Neural cell (in vitro differentiated cells): ENCODE measurements around the gene NET1. TPM values are rescaled to one million over a fixed set of nuclear protein-coding genes. Genes with fewer than 3 reads are reported as not detected.

ENCODE experiments used
- H2AFZ ChIP-seq: fragments of 200-600, 300-800 bp; sonication (generic), shearing (Covaris generic); 2 replicates; pipeline ENCODE4 v1.6.0; 2014; ENCODE audit warnings: low read depth, mild to moderate bottlenecking, antibody characterized with exemption, low read length, moderate library complexity
- H3F3A ChIP-seq: fragments of 200-600 bp; shearing (Covaris generic); 2 replicates; pipeline ENCODE4 v1.6.1; 2016; ENCODE audit warnings: mild to moderate bottlenecking, moderate library complexity, mixed read lengths, antibody characterized with exemption, low read length; ENCODE audit not compliant: insufficient read depth, poor library complexity, severe bottlenecking
- H3K27ac ChIP-seq: fragments of 200-600, 300-800 bp; sonication (generic), shearing (Covaris generic); 2 replicates; pipeline ENCODE4 v1.5.1; 2014; ENCODE audit warnings: mild to moderate bottlenecking, low read length, moderate library complexity
- H3K27me3 ChIP-seq: fragments of 300-800, 200-600 bp; sonication (generic), shearing (Covaris generic); 2 replicates; pipeline ENCODE4 v1.6.0; 2014; ENCODE audit warnings: mild to moderate bottlenecking, low read depth, low read length, moderate library complexity; ENCODE audit not compliant: insufficient read depth
- H3K36me3 ChIP-seq: fragments of 300-800, 200-600 bp; sonication (generic), shearing (Covaris generic); 2 replicates; pipeline ENCODE4 v1.5.1; 2014; ENCODE audit warnings: mild to moderate bottlenecking, antibody characterized with exemption, low read length, moderate library complexity; ENCODE audit not compliant: insufficient read depth
- H3K4me2 ChIP-seq: fragments of 300-800, 200-600 bp; sonication (generic), shearing (Covaris generic); 2 replicates; pipeline ENCODE4 v1.6.0; 2014; ENCODE audit warnings: mild to moderate bottlenecking, low read length
- H3K4me3 ChIP-seq: fragments of 300-800, 200-600 bp; sonication (generic), shearing (Covaris generic); 2 replicates; pipeline ENCODE4 v1.5.1; 2014; ENCODE audit warnings: mild to moderate bottlenecking, low read length, moderate library complexity
- H3K79me2 ChIP-seq: fragments of 200-600 bp; shearing (Covaris generic); replicated peaks from 2 replicates; pipeline ENCODE4 v1.6.0; 2014; ENCODE audit warnings: mild to moderate bottlenecking, low read length, moderate library complexity; ENCODE audit not compliant: insufficient read depth
- H3K9ac ChIP-seq: fragments of 300-800, 200-600 bp; sonication (generic), shearing (Covaris generic); 2 replicates; pipeline ENCODE4 v1.6.1; 2016; ENCODE audit warnings: mild to moderate bottlenecking, low read length, mixed read lengths
- H3K9me2 ChIP-seq: fragments of 200-600 bp; shearing (Covaris generic); 2 replicates; pipeline ENCODE4 v1.6.1; 2016; ENCODE audit warnings: mild to moderate bottlenecking, low read length, mixed read lengths; ENCODE audit not compliant: insufficient read depth
- H3K9me3 ChIP-seq: fragments of 200-600, 300-800 bp; sonication (generic), shearing (Covaris generic); 2 replicates; pipeline ENCODE4 v1.6.1; 2016; ENCODE audit warnings: mild to moderate bottlenecking, mixed run types, low read length, moderate library complexity, mixed read lengths
- H4K20me1 ChIP-seq: fragments of 200-600 bp; shearing (Covaris generic); 2 replicates; pipeline ENCODE4 v1.6.1; 2016; ENCODE audit warnings: mild to moderate bottlenecking, mixed run types; ENCODE audit not compliant: insufficient read depth
- EP300 ChIP-seq: fragments of 450-650 bp; conservative IDR thresholded peaks from 2 replicates; pipeline ENCODE4 v1.6.1; 2014; ENCODE audit warnings: antibody characterized with exemption, mild to moderate bottlenecking, moderate library complexity; ENCODE audit not compliant: poor library complexity, severe bottlenecking
- EZH2 ChIP-seq: fragments of 200-600, 300-800 bp; shearing (Covaris generic), sonication (generic); IDR thresholded peaks from 2 replicates; pipeline ENCODE4 v1.6.1; 2014; ENCODE audit warnings: antibody characterized with exemption, low read length, borderline replicate concordance, mild to moderate bottlenecking; ENCODE audit not compliant: insufficient read depth, poor library complexity, severe bottlenecking
- MXI1 ChIP-seq: fragments of 450-650 bp; conservative IDR thresholded peaks from 2 replicates; pipeline ENCODE4 v1.6.1; 2014; ENCODE audit warnings: antibody characterized with exemption, mild to moderate bottlenecking; ENCODE audit not compliant: poor library complexity, severe bottlenecking
- POLR2AphosphoS5 ChIP-seq: IDR thresholded peaks from 2 replicates; pipeline ENCODE4 v1.6.1; 2012
- RAD21 ChIP-seq: fragments of 450-650 bp; conservative IDR thresholded peaks from 2 replicates; pipeline ENCODE4 v1.6.1; 2014; ENCODE audit warnings: antibody characterized with exemption, mild to moderate bottlenecking, moderate library complexity
- SMC3 ChIP-seq: fragments of 450-650 bp; conservative IDR thresholded peaks from 2 replicates; pipeline ENCODE4 v1.6.1; 2014; ENCODE audit warnings: antibody characterized with exemption, mild to moderate bottlenecking, moderate library complexity; ENCODE audit not compliant: poor library complexity
- TAF1 ChIP-seq: IDR thresholded peaks from 2 replicates; pipeline ENCODE4 v1.6.1; 2012; ENCODE audit warnings: low read depth
- polyA plus RNA-seq: library from polyadenylated mRNA; depleted of rRNA; stranded (reverse); fragments of >200 nt; gene quantifications from 2 replicates; pipeline ENCODE4 v1.2.3, GENCODE V29; 2014
- TF ChIP-seq, protein P1 (sequence below): IDR thresholded peaks from 2 replicates; pipeline ENCODE4 v1.6.1; 2012; ENCODE audit warnings: borderline replicate concordance
- TF ChIP-seq, protein P2 (sequence below): fragments of 450-650 bp; IDR thresholded peaks from 2 replicates; pipeline ENCODE4 v1.5.1; 2014; ENCODE audit warnings: antibody characterized with exemption, mild to moderate bottlenecking, moderate library complexity; ENCODE audit not compliant: poor library complexity, severe bottlenecking

The NET1 gene
- polyA plus RNA-seq, 1 donor from 2014 or later = 8.0 TPM

DNA sequence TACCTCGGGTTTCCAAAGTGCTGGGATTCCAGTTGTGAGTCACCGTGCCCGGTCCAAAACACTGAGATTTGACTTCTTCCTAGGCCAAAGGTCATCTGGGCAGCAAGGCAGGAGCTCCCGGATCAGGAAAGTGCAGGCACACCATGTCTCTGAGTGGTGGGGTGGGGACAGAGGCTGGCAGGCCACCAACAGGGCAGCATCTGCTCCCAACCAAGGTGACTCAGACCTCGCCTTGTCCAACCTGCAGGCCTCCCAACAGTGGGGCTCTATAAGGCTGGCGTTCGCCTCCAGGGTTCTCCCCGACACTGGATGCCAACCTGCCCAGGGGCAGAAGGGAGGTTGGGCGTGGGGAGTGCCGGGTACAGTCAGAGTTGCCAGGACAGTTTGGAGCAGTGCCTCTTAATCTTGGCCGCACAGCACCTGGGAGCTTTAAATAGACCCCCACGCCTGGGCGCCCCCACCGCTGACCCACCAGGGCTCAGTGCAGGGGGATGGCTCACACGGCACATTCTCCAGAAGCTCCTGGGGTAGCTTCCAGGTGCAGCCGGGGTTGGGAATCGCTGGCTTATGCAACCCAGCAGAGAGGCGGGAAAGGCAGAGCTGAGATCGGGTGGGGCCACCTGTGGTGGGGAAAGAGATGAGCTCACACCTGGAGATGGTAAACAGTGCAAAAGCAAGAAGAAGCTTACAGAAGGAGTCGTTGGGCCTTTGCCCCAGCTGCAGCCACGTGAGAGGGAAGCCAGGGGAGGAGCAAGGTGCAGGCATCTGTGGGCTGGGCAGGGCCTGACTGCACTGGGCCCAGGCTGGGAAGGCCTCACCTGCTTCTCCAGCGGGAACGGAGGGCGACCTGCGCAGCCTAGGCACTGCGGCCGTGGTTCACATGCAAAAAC is 76.2 kb downstream of the NET1 start:
- H3K4me3 ChIP-seq = no peak overlapping the region
- H3K27me3 ChIP-seq = no peaks in the 10 kb centered on the region
- no peaks in the 10 kb centered on the region for H4K20me1 ChIP-seq
- H2AFZ ChIP-seq = no peak overlapping the region
- H3K79me2 ChIP-seq = no peaks in the 10 kb centered on the region
- no peaks in the 10 kb centered on the region for H3K9me2 ChIP-seq
- H3K9ac ChIP-seq = no peak overlapping the region
- TF ChIP-seq EP300 (no peak), POLR2AphosphoS5 (no peak), TAF1 (no peak), SMC3 (no peak), MXI1 (no peak), RAD21 (no peak), EZH2 (no peak)
- TF ChIP-seq, protein P1, sequence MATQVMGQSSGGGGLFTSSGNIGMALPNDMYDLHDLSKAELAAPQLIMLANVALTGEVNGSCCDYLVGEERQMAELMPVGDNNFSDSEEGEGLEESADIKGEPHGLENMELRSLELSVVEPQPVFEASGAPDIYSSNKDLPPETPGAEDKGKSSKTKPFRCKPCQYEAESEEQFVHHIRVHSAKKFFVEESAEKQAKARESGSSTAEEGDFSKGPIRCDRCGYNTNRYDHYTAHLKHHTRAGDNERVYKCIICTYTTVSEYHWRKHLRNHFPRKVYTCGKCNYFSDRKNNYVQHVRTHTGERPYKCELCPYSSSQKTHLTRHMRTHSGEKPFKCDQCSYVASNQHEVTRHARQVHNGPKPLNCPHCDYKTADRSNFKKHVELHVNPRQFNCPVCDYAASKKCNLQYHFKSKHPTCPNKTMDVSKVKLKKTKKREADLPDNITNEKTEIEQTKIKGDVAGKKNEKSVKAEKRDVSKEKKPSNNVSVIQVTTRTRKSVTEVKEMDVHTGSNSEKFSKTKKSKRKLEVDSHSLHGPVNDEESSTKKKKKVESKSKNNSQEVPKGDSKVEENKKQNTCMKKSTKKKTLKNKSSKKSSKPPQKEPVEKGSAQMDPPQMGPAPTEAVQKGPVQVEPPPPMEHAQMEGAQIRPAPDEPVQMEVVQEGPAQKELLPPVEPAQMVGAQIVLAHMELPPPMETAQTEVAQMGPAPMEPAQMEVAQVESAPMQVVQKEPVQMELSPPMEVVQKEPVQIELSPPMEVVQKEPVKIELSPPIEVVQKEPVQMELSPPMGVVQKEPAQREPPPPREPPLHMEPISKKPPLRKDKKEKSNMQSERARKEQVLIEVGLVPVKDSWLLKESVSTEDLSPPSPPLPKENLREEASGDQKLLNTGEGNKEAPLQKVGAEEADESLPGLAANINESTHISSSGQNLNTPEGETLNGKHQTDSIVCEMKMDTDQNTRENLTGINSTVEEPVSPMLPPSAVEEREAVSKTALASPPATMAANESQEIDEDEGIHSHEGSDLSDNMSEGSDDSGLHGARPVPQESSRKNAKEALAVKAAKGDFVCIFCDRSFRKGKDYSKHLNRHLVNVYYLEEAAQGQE = no peak
- TF ChIP-seq, protein P2, sequence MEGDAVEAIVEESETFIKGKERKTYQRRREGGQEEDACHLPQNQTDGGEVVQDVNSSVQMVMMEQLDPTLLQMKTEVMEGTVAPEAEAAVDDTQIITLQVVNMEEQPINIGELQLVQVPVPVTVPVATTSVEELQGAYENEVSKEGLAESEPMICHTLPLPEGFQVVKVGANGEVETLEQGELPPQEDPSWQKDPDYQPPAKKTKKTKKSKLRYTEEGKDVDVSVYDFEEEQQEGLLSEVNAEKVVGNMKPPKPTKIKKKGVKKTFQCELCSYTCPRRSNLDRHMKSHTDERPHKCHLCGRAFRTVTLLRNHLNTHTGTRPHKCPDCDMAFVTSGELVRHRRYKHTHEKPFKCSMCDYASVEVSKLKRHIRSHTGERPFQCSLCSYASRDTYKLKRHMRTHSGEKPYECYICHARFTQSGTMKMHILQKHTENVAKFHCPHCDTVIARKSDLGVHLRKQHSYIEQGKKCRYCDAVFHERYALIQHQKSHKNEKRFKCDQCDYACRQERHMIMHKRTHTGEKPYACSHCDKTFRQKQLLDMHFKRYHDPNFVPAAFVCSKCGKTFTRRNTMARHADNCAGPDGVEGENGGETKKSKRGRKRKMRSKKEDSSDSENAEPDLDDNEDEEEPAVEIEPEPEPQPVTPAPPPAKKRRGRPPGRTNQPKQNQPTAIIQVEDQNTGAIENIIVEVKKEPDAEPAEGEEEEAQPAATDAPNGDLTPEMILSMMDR = no peak
- H3F3A ChIP-seq = no peaks in the 10 kb centered on the region
- H3K27ac ChIP-seq = no peak overlapping the region
- H3K36me3 ChIP-seq = no peaks in the 10 kb centered on the region
- no peak overlapping the region for H3K4me2 ChIP-seq
- H3K9me3 ChIP-seq = no peaks in the 10 kb centered on the region

DNA sequence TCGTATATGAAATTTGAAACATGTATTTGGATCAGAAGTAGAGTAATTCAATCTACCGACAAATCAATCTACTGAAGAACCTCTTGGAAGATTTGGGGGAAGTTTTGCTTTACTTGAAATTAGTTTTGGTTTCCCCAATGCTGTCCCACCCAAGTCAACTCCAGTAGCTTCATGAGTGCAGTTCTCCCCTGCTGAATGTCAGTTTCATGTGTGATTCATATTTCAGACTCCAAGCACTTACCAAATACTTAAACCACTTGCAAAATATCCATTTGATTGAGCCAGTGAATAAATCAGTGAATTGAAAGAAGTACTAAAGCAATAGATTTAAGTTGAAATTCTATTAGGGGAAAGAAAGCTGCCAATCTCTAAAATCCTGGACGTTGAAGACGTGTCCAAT is 77.7 kb downstream of the NET1 start:
- Histone ChIP-seq H3F3A (no peaks in the 10 kb centered on the region), H3K9me2 (no peaks in the 10 kb centered on the region), H3K4me2 (no peak overlapping the region), H3K27me3 (no peaks in the 10 kb centered on the region), H3K79me2 (no peaks in the 10 kb centered on the region), H3K4me3 (no peak overlapping the region), H4K20me1 (no peaks in the 10 kb centered on the region), H3K9me3 (no peaks in the 10 kb centered on the region), H3K9ac (no peak overlapping the region), H3K36me3 (no peaks in the 10 kb centered on the region), H2AFZ (no peak overlapping the region), H3K27ac (no peak overlapping the region)
- TF ChIP-seq RAD21 (no peak), SMC3 (no peak), MXI1 (no peak), EZH2 (no peak), EP300 (no peak)
- TF ChIP-seq, protein P1 = no peak
- TF ChIP-seq, protein P2 = no peak
